Mesodermal cell (in vitro differentiated cells): Measurements from ENCODE around the gene MGARP.
A peak's percentile ranks its signal among the peaks of the same experiment; 100 is the strongest.

Experiments
- H3K27ac ChIP-seq: 2 replicates; pipeline ENCODE4 v1.7.0; 2013; ENCODE audit warnings: mild to moderate bottlenecking, low read depth, low read length, moderate library complexity; ENCODE audit not compliant: severe bottlenecking
- H3K36me3 ChIP-seq: 2 replicates; pipeline ENCODE4 v1.7.1; 2013; ENCODE audit warnings: mild to moderate bottlenecking, low read length, moderate library complexity; ENCODE audit not compliant: control insufficient read depth, insufficient read depth
- H3K4me1 ChIP-seq: one replicate; pipeline ENCODE4 v1.7.1; 2013; ENCODE audit warnings: mild to moderate bottlenecking, low read length; ENCODE audit not compliant: insufficient read depth, control insufficient read depth, poor library complexity, severe bottlenecking
- H3K4me3 ChIP-seq: 2 replicates; pipeline ENCODE4 v1.7.0; 2013; ENCODE audit warnings: low read length, control low read depth, mild to moderate bottlenecking; ENCODE audit not compliant: insufficient read depth, poor library complexity, severe bottlenecking; ENCODE audit errors: extremely low read depth
- H3K9me3 ChIP-seq: 2 replicates; pipeline ENCODE4 v1.7.1; 2013; ENCODE audit warnings: mild to moderate bottlenecking, low read length, moderate library complexity; ENCODE audit not compliant: control insufficient read depth
- WGBS, 2 experiments: methylation state at CpG; one replicate each; pipeline ENCODE4 v1.1.5; 2013; ENCODE audit warnings: missing lambda C conversion rate in 2 of 2; ENCODE audit not compliant: insufficient coverage in 2 of 2; 5-methylcytosine and 5-hydroxymethylcytosine counted together

MGARP gene

GRCh38 chr4:139243448-139244365 lies 36.3 kb downstream of the MGARP start:
- Histone ChIP-seq H3K36me3 (no peaks in the 10 kb centered on the region), H3K4me1 (peaks cover 17% of the 10 kb centered on the region), H3K9me3 (no peaks in the 10 kb centered on the region), H3K27ac (peak overlapping the region; percentile 10), H3K4me3 (no peak overlapping the region)
- WGBS, 2 experiments, result 86 to 91% methylated on average over 6 to 9 of the region's 12 CpGs

GRCh38 chr4:139242511-139243051 lies 37.4 kb downstream of the MGARP start:
- Histone ChIP-seq H3K27ac (no peak overlapping the region), H3K9me3 (no peaks in the 10 kb centered on the region), H3K4me1 (peaks cover 17% of the 10 kb centered on the region), H3K36me3 (no peaks in the 10 kb centered on the region), H3K4me3 (no peak overlapping the region)
- 100% methylated on average over 1 of the region's 2 CpGs; no CpG with 5 or more reads in 1 of the 2 experiments for WGBS, 2 experiments

- Histone ChIP-seq H3K27ac (no peak overlapping the region), H3K4me3 (no peak overlapping the region), H3K4me1 (peaks cover 17% of the 10 kb centered on the region), H3K9me3 (no peaks in the 10 kb centered on the region), H3K36me3 (no peaks in the 10 kb centered on the region)
- 86 to 93% methylated on average over 11 to 12 of the region's 12 CpGs for WGBS, 2 experiments
These were observed 38.3 kb downstream of the MGARP start for GRCh38 chr4:139241784-139242151.

GRCh38 chr4:139241086-139241783 lies 38.8 kb downstream of the MGARP start:
- WGBS, 2 experiments, result 68 to 75% methylated on average over 7 of the region's 11 CpGs
- no peak overlapping the region for H3K27ac ChIP-seq
- no peaks in the 10 kb centered on the region for H3K9me3 ChIP-seq
- H3K36me3 ChIP-seq, result no peaks in the 10 kb centered on the region
- H3K4me3 ChIP-seq, result no peak overlapping the region
- H3K4me1 ChIP-seq, result peaks cover 14% of the 10 kb centered on the region

- no peaks in the 10 kb centered on the region for H3K9me3 ChIP-seq
- H3K27ac ChIP-seq, result no peak overlapping the region
- H3K4me1 ChIP-seq, result peaks cover 5% of the 10 kb centered on the region
- 98 to 100% methylated on average over 2 to 5 of the region's 7 CpGs for WGBS, 2 experiments
- no peaks in the 10 kb centered on the region for H3K36me3 ChIP-seq
- no peak overlapping the region for H3K4me3 ChIP-seq
These were observed 40.8 kb downstream of the MGARP start for GRCh38 chr4:139239127-139239772.

- Histone ChIP-seq H3K27ac (no peak overlapping the region), H3K4me1 (no peaks in the 10 kb centered on the region), H3K9me3 (no peaks in the 10 kb centered on the region), H3K4me3 (no peak overlapping the region), H3K36me3 (no peaks in the 10 kb centered on the region)
- 74 to 80% methylated on average over 2 to 3 of the region's 3 CpGs for WGBS, 2 experiments
These were observed 45.8 kb downstream of the MGARP start for GRCh38 chr4:139234253-139234652.

- no peak overlapping the region for H3K4me3 ChIP-seq
- no peaks in the 10 kb centered on the region for H3K36me3 ChIP-seq
- H3K9me3 ChIP-seq, result no peaks in the 10 kb centered on the region
- no peak overlapping the region for H3K27ac ChIP-seq
- WGBS, 2 experiments, result no CpG with 5 or more reads among the region's 3 CpGs
- H3K4me1 ChIP-seq, result no peaks in the 10 kb centered on the region
These were observed 50.4 kb downstream of the MGARP start for GRCh38 chr4:139229534-139230039.

GRCh38 chr4:139227729-139228404 lies 52.2 kb downstream of the MGARP start:
- Histone ChIP-seq H3K4me1 (no peaks in the 10 kb centered on the region), H3K36me3 (no peaks in the 10 kb centered on the region), H3K9me3 (no peaks in the 10 kb centered on the region), H3K4me3 (no peak overlapping the region), H3K27ac (no peak overlapping the region)
- whole genome bisulfite sequencing, 2 experiments, result 86% methylated on average over 1 of the region's 2 CpGs; no CpG with 5 or more reads in 1 of the 2 experiments

GRCh38 chr4:139223682-139224317 lies 56.2 kb downstream of the MGARP start:
- Histone ChIP-seq H3K36me3 (no peaks in the 10 kb centered on the region), H3K27ac (no peak overlapping the region), H3K4me3 (no peak overlapping the region), H3K4me1 (no peaks in the 10 kb centered on the region), H3K9me3 (no peaks in the 10 kb centered on the region)
- 82 to 100% methylated on average over 1 to 2 of the region's 2 CpGs for WGBS, 2 experiments
